ENCODE measurements around the gene PDE6H. TPM values are rescaled to one million over a fixed set of nuclear protein-coding genes. Genes with fewer than 3 reads are reported as not detected.
A peak's percentile ranks its signal among the peaks of the same experiment; 100 is the strongest.

PDE6H gene
- total RNA-seq, 5 donors from 2014 or later (not counting 1 experiment from before 2014, with no cell fraction given), result not detected

GRCh38 chr12:14993117-14993516 is 20.3 kb downstream of the PDE6H start:
- H3K9me3 ChIP-seq, result no peaks in the 10 kb centered on the region
- WGBS (ENCODE audit: insufficient coverage), result no CpG with 5 or more reads among the region's 5 CpGs
- peaks cover 15 to 18% of the 10 kb centered on the region in 2 experiments for H3K4me1 ChIP-seq (ENCODE audit: control insufficient read depth in 1 of 2, extremely low read depth in 1 of 2, insufficient read depth in 2 of 2, low read length in 2 of 2)
- Mint-ChIP-seq H3K4me1 (peaks cover 35 to 45% (median 43%) of the 10 kb centered on the region in 3 donors), H3K36me3 (no peaks in the 10 kb centered on the region), H3K9me3 (peaks cover 5 to 15% (median 6%) of the 10 kb centered on the region in 3 donors), H3K4me3 (no peak overlapping the region), H3K27ac (peak overlapping the region; percentile 89 to 91), H3K27me3 (peaks cover under 1% of the 10 kb centered on the region in 2 donors)
- ChIA-PET POLR2A (interaction anchor here in 1 of 2 donors (1.0 kb wide), 1 partner anchor 31 kb away, joined by 3 read pairs; no protein-coding TSS in a partner anchor), CTCF (interaction anchor here (0.6 to 1.0 kb wide), 2 partner anchors 57 to 61 kb away, joined by 3 read pairs; no protein-coding TSS in a partner anchor)
- no peak overlapping the region for H3K27ac ChIP-seq (ENCODE audit: low read length)
- DNase-seq (no peak), ATAC-seq (replicated peaks in 1 of 4) (no peak)
- H3K4me3 ChIP-seq (ENCODE audit: control insufficient read depth in 1 of 2, extremely low read depth in 1 of 2, low read length in 1 of 2), result no peak overlapping the region
- H3K27me3 ChIP-seq (replicated peaks in 1 of 2; ENCODE audit: control insufficient read depth in 2 of 2, extremely low read depth in 1 of 2, insufficient read depth in 2 of 2, low read length in 1 of 2), result no peaks in the 10 kb centered on the region
- H3K36me3 ChIP-seq (ENCODE audit: control insufficient read depth in 2 of 2, extremely low read depth in 1 of 2, insufficient read depth in 1 of 2, low read length in 1 of 2), result no peaks in the 10 kb centered on the region

- Mint-ChIP-seq H3K27me3 (peaks cover 5 to 6% of the 10 kb centered on the region in 2 donors), H3K4me1 (peaks cover 35 to 44% (median 43%) of the 10 kb centered on the region in 3 donors), H3K36me3 (no peaks in the 10 kb centered on the region), H3K4me3 (peak overlapping the region in 1 of 3 donors; percentile 46), H3K9me3 (peaks cover 5 to 15% (median 6%) of the 10 kb centered on the region in 3 donors), H3K27ac (peak overlapping the region; percentile 89 to 91)
- DNase-seq (peak in 1 of 35 experiments; percentile 7), ATAC-seq (replicated peaks in 1 of 4) (peak in 2 of 4 experiments; percentile 22 to 37)
- Histone ChIP-seq H3K9me3 (no peaks in the 10 kb centered on the region), H3K4me3 (ENCODE audit: control insufficient read depth in 1 of 2, extremely low read depth in 1 of 2, low read length in 1 of 2) (no peak overlapping the region), H3K4me1 (ENCODE audit: control insufficient read depth in 1 of 2, extremely low read depth in 1 of 2, insufficient read depth in 2 of 2, low read length in 2 of 2) (peaks cover 15 to 18% of the 10 kb centered on the region in 2 experiments), H3K27ac (ENCODE audit: low read length) (peak overlapping the region; percentile 35), H3K27me3 (replicated peaks in 1 of 2; ENCODE audit: control insufficient read depth in 2 of 2, extremely low read depth in 1 of 2, insufficient read depth in 2 of 2, low read length in 1 of 2) (no peaks in the 10 kb centered on the region), H3K36me3 (ENCODE audit: control insufficient read depth in 2 of 2, extremely low read depth in 1 of 2, insufficient read depth in 1 of 2, low read length in 1 of 2) (no peaks in the 10 kb centered on the region)
- ChIA-PET CTCF (interaction anchor here (0.6 to 2.6 kb wide), 3 partner anchors 58 to 62 kb away, joined by 3 to 12 read pairs (median 3); no protein-coding TSS in a partner anchor), POLR2A (interaction anchor here in 1 of 2 donors (1.0 kb wide), 1 partner anchor 32 kb away, joined by 3 read pairs; no protein-coding TSS in a partner anchor)
- WGBS (ENCODE audit: insufficient coverage), result 90% methylated on average over 2 of the region's 4 CpGs
These were observed 20.9 kb downstream of the PDE6H start for GRCh38 chr12:14993537-14994266.

GRCh38 chr12:14994610-14995009 is 21.8 kb downstream of the PDE6H start:
- Mint-ChIP-seq H3K4me3 (peak overlapping the region in 2 of 3 donors; percentile 46), H3K27me3 (peaks cover 5 to 6% of the 10 kb centered on the region in 2 donors), H3K4me1 (peaks cover 30 to 39% (median 36%) of the 10 kb centered on the region in 3 donors), H3K27ac (peak overlapping the region; percentile 89 to 91), H3K9me3 (peaks cover 5 to 15% (median 6%) of the 10 kb centered on the region in 3 donors), H3K36me3 (no peaks in the 10 kb centered on the region)
- H3K9me3 ChIP-seq, result no peaks in the 10 kb centered on the region
- peak overlapping the region; percentile 35 for H3K27ac ChIP-seq (ENCODE audit: low read length)
- ChIA-PET POLR2A (interaction anchor here in 1 of 2 donors (1.6 kb wide), 1 partner anchor 42 kb away, joined by 10 read pairs; no protein-coding TSS in a partner anchor), CTCF (interaction anchor here (0.6 to 3.7 kb wide), 11 partner anchors 42 to 636 kb away, joined by 3 to 40 read pairs (median 7); partner anchors contain the start of genes C12orf60 (in 1 of the 2), ERP27 (in 1 of the 2) and WBP11 (in 1 of the 2))
- no CpG with 5 or more reads among the region's 3 CpGs for WGBS (ENCODE audit: insufficient coverage)
- DNase-seq (peak in 1 of 35 experiments; percentile 28), ATAC-seq (replicated peaks in 1 of 4) (peak in 3 of 4 experiments; percentile 52 to 74 (median 67))
- peaks cover 15 to 18% of the 10 kb centered on the region in 2 experiments for H3K4me1 ChIP-seq (ENCODE audit: control insufficient read depth in 1 of 2, extremely low read depth in 1 of 2, insufficient read depth in 2 of 2, low read length in 2 of 2)
- H3K36me3 ChIP-seq (ENCODE audit: control insufficient read depth in 2 of 2, extremely low read depth in 1 of 2, insufficient read depth in 1 of 2, low read length in 1 of 2), result no peaks in the 10 kb centered on the region
- no peaks in the 10 kb centered on the region for H3K27me3 ChIP-seq (replicated peaks in 1 of 2; ENCODE audit: control insufficient read depth in 2 of 2, extremely low read depth in 1 of 2, insufficient read depth in 2 of 2, low read length in 1 of 2)
- H3K4me3 ChIP-seq (ENCODE audit: control insufficient read depth in 1 of 2, extremely low read depth in 1 of 2, low read length in 1 of 2), result peak overlapping the region in 1 of 2 donors; percentile 23

GRCh38 chr12:14995583-14996425 is 23.0 kb downstream of the PDE6H start:
- DNase-seq, result peak in 2 of 35 experiments; percentile 28 to 83
- no peaks in the 10 kb centered on the region for H3K9me3 ChIP-seq
- no peaks in the 10 kb centered on the region for H3K36me3 ChIP-seq (ENCODE audit: control insufficient read depth in 2 of 2, extremely low read depth in 1 of 2, insufficient read depth in 1 of 2, low read length in 1 of 2)
- ChIA-PET POLR2A (interaction anchor here (0.5 to 1.6 kb wide), 7 partner anchors 12 to 225 kb away, joined by 3 to 10 read pairs (median 3); partner anchors contain the start of gene RERG (in 1 of the 2)), CTCF (interaction anchor here (0.6 to 3.7 kb wide), 55 partner anchors 9 to 774 kb away, joined by 3 to 40 read pairs (median 4); partner anchors contain the start of genes ARHGDIB (in 1 of the 2), C12orf60 (in 1 of the 2), ERP27 (in 1 of the 2) and WBP11 (in 1 of the 2))
- no CpG with 5 or more reads among the region's 3 CpGs for WGBS (ENCODE audit: insufficient coverage)
- Mint-ChIP-seq H3K9me3 (peaks cover 4 to 8% (median 5%) of the 10 kb centered on the region in 3 donors), H3K27me3 (peaks cover 5 to 6% of the 10 kb centered on the region in 2 donors), H3K27ac (peak overlapping the region; percentile 89 to 91), H3K4me1 (peaks cover 27 to 31% (median 31%) of the 10 kb centered on the region in 3 donors), H3K4me3 (peak overlapping the region in 2 of 3 donors; percentile 28 to 46), H3K36me3 (no peaks in the 10 kb centered on the region)
- no peaks in the 10 kb centered on the region for H3K27me3 ChIP-seq (replicated peaks in 1 of 2; ENCODE audit: control insufficient read depth in 2 of 2, extremely low read depth in 1 of 2, insufficient read depth in 2 of 2, low read length in 1 of 2)
- H3K4me1 ChIP-seq (ENCODE audit: control insufficient read depth in 1 of 2, extremely low read depth in 1 of 2, insufficient read depth in 2 of 2, low read length in 2 of 2), result peaks cover 15 to 18% of the 10 kb centered on the region in 2 experiments
- H3K4me3 ChIP-seq (ENCODE audit: control insufficient read depth in 1 of 2, extremely low read depth in 1 of 2, low read length in 1 of 2), result no peak overlapping the region
- ATAC-seq (replicated peaks in 1 of 4), result peak in 3 of 4 experiments; percentile 36 to 70 (median 37)
- H3K27ac ChIP-seq (ENCODE audit: low read length), result no peak overlapping the region

GRCh38 chr12:14997998-14998397 is 25.2 kb downstream of the PDE6H start:
- Mint-ChIP-seq H3K4me1 (peaks cover 27 to 28% (median 28%) of the 10 kb centered on the region in 3 donors), H3K4me3 (no peak overlapping the region), H3K9me3 (no peaks in the 10 kb centered on the region), H3K36me3 (no peaks in the 10 kb centered on the region), H3K27ac (no peak overlapping the region), H3K27me3 (peaks cover 9 to 10% of the 10 kb centered on the region in 2 donors)
- Histone ChIP-seq H3K27me3 (replicated peaks in 1 of 2; ENCODE audit: control insufficient read depth in 2 of 2, extremely low read depth in 1 of 2, insufficient read depth in 2 of 2, low read length in 1 of 2) (peaks cover 0 to 6% of the 10 kb centered on the region in 2 experiments), H3K9me3 (no peaks in the 10 kb centered on the region), H3K4me3 (ENCODE audit: control insufficient read depth in 1 of 2, extremely low read depth in 1 of 2, low read length in 1 of 2) (no peak overlapping the region), H3K4me1 (ENCODE audit: control insufficient read depth in 1 of 2, extremely low read depth in 1 of 2, insufficient read depth in 2 of 2, low read length in 2 of 2) (peaks cover 15 to 18% of the 10 kb centered on the region in 2 experiments), H3K27ac (ENCODE audit: low read length) (no peak overlapping the region), H3K36me3 (ENCODE audit: control insufficient read depth in 2 of 2, extremely low read depth in 1 of 2, insufficient read depth in 1 of 2, low read length in 1 of 2) (no peaks in the 10 kb centered on the region)
- WGBS (ENCODE audit: insufficient coverage), result no CpG with 5 or more reads among the region's 3 CpGs
- ChIA-PET CTCF (no interaction called here), POLR2A (no interaction called here)
- ATAC-seq (replicated peaks in 1 of 4) (no peak), DNase-seq (no peak)

Measured in T-cell (primary cell).